NOMO-1 treated with DMSO at 0.1 percent for 48 hours (cell line): ENCODE measurements around the gene AUP1.

Experiments
- DNase-seq: peaks from one replicate; lab custom pipeline; 2025; ENCODE audit not compliant: unreplicated experiment; lab: John Stamatoyannopoulos, UW

Gene AUP1

GRCh38 chr2:74536166-74536950 is 6.9 kb upstream of the AUP1 start:
- DNase-seq, result no peak

GRCh38 chr2:74535440-74535965 is 6.0 kb upstream of the AUP1 start:
- DNase-seq, result no peak

GRCh38 chr2:74534411-74534810 is 4.9 kb upstream of the AUP1 start:
- DNase-seq, result no peak

GRCh38 chr2:74533464-74533863 is 4.0 kb upstream of the AUP1 start:
- no peak for DNase-seq

GRCh38 chr2:74532222-74532621 is 2.7 kb upstream of the AUP1 start:
- peak; percentile 35 for DNase-seq

- no peak for DNase-seq
Observed at GRCh38 chr2:74531666-74532065, 2.2 kb upstream of the AUP1 start.

GRCh38 chr2:74530239-74531187 is 1.0 kb upstream of the AUP1 start:
- DNase-seq, result peak; percentile 30

- DNase-seq, result peak; percentile 6
Observed at GRCh38 chr2:74528600-74529356, 728 bp downstream of the AUP1 start.

- no peak for DNase-seq
Observed at GRCh38 chr2:74527741-74528140, 1.8 kb downstream of the AUP1 start.

- DNase-seq, result no peak
Observed at GRCh38 chr2:74526649-74527230, 2.8 kb downstream of the AUP1 start.

GRCh38 chr2:74525717-74526648 is 3.5 kb downstream of the AUP1 start, which contains the start of gene DQX1:
TSS of gene DQX1 (minus strand) at chr2:74526231. CDS start at chr2:74525729, 502 bp downstream.
- DNase-seq, result peak; percentile 89

- no peak for DNase-seq
Observed at GRCh38 chr2:74524955-74525716, 4.4 kb downstream of the AUP1 start.

GRCh38 chr2:74524005-74524404 is 5.5 kb downstream of the AUP1 start:
- DNase-seq, result no peak

GRCh38 chr2:74522516-74522915 is 7.0 kb downstream of the AUP1 start:
- no peak for DNase-seq

GRCh38 chr2:74516650-74517049 is 12.9 kb downstream of the AUP1 start:
- no peak for DNase-seq

- DNase-seq, result no peak
Observed at GRCh38 chr2:74515981-74516633, 13.4 kb downstream of the AUP1 start.

- DNase-seq, result no peak
Observed at GRCh38 chr2:74515271-74515980, 14.1 kb downstream of the AUP1 start.
